ENCODE measurements around the gene FAM186B.

FAM186B gene

GRCh38 chr12:49609875-49610154, 4.4 kb upstream of the FAM186B start:
- no peak for DNase-seq (ENCODE audit: low read depth in 2 of 2)

DNA sequence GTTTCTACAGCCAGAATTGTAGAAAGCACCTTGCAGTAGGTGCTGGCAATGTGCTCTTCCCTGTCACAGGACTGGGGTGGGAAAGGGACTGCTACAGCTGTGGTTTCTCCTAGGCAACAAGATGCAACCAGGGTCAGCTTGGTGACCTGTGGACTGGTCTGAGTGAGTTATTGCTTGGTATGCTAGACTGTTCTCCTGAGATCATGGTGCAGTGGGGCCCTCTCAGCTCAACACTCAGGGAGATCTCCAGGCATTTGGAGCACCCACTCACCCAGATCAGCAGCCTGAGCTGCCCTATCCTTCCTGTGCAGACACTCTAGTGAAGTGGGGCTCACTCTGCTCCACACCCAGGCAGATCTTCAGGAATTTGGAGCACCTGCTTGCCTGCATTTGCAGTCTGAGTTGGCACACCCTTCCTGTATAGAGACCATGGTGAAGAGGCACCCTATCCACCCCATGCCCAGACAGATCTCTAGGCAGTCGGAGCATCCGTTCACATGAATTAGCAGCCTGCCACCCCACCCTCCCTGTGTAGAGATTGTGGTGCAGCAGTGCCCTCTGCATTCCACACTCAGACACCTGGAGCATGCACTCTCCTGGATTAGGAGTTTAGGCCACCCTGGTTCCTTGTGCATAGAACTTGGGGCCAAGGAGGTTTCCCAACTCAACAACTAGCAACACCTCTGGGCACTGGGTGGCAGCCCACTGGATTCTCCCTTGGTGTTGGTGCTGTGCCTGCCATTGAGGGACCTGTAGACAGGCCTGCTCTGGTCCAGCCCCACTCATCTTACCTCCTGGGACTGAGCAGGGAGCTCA, 3.8 kb upstream of the FAM186B start:
- DNase-seq (ENCODE audit: low read depth in 2 of 2), result no peak

GRCh38 chr12:49604856-49605255, 583 bp downstream of the FAM186B start:
- DNase-seq (ENCODE audit: low read depth in 2 of 2), result no peak

DNA sequence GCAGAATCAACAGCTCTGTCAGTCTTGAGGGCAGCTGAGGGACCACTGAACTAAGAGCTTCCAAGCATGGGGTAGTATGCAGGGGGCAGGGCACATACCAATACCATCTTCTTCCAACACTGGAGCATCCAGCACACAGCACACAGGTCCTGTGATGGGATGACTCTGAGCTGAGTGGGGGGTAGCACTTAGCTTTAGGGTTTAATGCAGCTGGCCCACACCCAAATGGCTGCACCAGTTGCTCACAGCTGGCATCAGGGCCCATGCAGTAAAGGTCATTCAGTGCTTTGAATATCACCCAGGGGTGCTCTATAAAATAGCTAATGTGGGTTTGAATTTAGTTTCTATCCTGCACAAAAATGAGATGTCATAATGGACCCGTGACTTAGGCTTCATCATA, 1.7 kb downstream of the FAM186B start:
- no peak for DNase-seq (ENCODE audit: low read depth in 2 of 2)

DNA sequence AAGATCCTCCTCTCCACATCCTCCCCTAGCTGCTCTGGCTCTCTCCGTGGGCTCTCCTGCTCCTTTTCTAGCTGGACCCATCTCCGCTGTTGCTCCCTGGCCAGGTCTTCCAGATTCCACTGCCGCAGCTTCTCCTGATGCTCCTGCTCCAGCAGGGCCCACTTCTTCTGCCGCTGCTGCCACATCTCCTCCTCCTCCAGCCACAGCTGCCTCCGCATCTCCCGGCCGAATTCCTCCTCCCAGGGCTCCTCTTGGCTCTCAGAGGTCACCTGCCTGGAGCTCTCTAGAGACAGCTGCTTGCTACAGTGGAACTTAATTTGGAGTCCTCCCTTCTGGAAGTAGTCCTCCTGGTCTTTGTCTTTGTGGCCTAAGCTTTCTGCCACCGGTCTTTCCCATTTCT, 5.5 kb downstream of the FAM186B start:
- no peak for DNase-seq (ENCODE audit: low read depth in 2 of 2)

- DNase-seq (ENCODE audit: low read depth in 2 of 2), result no peak
Observed at GRCh38 chr12:49598527-49598926, 6.9 kb downstream of the FAM186B start.

DNA sequence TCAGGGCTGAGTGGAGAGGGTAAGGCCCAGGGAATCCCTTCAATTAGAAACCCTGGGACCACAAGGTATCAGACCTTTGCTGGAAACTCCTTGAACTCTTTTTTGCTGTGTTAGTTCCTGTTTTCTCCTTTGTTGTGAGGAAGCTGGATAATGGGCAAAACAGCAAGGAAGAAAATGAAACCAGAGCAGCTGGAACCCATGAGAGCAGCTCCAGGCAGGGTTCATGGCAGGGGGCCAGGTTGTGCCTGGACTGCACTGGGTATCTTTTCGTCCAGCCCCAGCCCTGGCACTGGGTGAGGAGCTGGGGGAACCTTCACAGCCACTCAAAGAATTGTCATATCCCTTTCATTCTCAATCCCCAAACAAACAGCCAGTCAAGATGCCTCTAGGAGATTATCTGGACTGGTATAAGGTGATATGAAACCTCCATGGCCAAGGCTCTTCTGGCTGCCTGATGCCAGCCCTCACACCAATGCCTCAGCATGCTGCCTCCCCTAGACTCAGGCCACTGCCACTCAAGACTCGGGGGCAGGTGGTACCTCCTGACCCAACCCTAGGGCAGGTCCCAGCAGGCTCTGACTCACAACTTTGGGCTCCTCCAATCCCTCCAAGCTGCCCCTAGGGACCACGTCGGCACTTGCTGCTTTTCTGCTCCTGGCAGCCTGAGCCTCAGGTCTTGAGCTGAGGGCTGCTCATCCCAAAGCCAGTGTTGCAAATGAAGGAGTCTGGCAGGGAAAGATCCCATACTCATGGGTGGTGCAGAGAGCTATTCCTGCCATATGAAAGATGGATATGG, 16.5 kb downstream of the FAM186B start:
- DNase-seq (ENCODE audit: low read depth in 2 of 2), result no peak

GRCh38 chr12:49588281-49588680, 17.2 kb downstream of the FAM186B start:
- no peak for DNase-seq (ENCODE audit: low read depth in 2 of 2)

DNA sequence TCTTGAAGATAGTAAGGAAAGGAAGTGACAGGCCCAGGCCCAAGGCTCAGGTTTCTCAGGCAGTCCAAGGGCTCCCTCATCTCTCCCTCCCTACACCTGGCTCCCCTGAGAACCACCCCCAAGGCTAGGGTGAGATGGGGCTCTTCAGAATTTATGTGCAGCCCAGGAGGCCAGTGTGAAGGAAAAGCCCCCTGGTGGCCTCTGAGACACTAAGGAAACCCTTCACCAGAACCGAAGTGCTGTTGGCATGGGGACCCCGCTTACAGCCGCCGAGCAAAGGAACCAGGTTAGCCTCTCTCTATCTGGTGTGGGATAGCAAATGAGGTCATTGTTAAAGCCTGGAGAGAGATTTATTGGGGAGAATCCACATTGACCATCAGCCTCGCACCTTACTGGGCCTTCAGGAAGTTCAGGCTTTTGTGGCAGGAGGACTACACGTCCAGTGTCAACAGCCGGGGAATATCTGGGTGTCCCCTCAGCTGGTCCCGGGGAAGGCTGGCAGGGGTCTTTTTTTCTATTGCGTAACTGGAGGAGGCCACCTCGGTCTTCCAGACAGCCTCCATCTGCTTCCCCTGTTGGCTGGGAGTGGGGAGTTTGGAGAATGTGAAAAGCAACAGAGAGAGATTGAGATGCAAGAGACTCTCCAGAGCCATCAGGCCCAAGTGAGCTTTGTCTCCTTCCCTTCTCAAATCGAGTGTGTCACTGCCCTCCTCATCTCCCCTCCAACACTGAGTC, 18.1 kb downstream of the FAM186B start:
- no peak for DNase-seq (ENCODE audit: low read depth in 2 of 2)

DNA sequence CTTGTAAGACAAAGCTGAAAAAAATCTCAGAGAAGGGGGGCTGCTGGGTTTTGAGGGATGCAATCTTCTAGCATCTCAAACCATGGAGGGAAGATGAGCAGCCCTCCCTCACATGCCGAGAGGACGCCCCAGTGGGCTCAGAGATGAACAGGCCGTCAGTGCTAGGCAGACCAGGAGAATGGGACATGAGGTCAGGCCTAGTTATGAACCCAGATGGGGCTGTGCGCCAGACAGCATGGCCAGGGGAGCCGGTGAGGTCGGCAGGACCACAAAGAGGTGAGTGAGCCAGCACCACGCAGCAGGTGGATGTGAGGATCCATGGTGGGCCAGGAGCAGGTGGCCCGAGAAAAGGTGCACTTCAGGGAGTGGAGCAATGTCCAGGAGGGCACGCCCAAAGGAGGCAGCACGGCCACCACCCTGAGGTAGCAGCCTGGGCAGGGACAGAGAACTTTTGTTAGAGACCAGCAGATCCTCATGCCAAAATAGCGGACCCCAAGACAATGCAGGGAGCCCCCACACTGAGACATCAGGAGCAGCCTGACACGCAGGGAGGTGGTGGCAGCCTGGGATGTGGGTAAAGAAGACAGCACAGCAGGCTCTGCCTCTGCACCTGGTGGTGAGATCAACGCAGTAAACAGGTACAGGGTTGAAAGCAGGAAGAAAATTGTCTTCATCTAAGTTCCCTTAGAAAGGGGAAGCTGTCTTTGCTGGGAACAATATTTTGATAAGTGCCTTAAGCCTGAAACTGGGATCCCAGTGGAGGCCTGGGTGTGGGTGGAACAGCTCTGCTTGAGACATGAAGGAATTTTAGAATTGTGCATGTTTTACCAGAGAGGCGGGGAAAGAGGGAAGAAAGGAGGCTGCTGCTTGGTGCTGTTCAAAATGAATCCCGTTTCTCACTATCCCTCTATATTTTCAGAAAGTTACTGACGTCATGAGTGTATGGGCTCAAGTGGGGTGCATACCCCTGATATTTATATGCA, 19.7 kb downstream of the FAM186B start:
- DNase-seq (ENCODE audit: low read depth in 2 of 2), result no peak

- no peak for DNase-seq (ENCODE audit: low read depth in 2 of 2)
Observed at GRCh38 chr12:49584591-49584990, 20.8 kb downstream of the FAM186B start.

DNA sequence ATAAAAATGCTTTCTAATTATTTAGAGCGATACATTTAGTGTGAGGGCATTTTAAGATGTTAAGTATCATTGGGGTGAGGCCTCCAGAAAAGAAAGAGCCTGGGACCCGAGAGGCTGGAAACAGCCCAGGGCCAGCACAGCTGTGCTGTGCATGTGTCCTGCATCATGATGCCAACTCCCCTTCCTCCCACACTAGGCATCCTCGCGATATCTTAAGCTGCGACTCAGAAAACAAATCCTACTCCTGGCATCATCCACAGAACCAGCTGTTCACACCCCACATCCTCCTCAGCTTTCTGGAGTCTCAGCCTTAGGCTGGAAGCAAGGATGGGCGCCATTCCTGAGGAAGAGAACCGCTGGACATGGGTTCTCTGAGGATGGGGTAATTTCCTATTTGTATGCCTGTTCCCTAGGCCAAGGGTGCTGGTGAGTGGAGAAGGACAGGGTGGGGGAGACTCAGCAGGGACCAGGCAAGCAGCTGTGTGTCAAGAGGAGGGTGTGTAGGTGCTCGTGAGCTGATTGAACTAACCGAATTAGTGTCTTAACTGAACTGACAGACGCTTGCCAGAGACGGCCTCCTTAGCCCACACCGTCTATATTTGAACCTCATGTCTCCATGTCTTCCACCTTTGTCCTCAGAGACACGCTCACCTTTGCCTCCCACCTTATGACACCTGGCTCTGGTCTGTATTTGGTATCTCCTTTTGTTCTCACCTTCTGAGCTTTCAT, 21.9 kb downstream of the FAM186B start:
- DNase-seq (ENCODE audit: low read depth in 2 of 2), result no peak

DNA sequence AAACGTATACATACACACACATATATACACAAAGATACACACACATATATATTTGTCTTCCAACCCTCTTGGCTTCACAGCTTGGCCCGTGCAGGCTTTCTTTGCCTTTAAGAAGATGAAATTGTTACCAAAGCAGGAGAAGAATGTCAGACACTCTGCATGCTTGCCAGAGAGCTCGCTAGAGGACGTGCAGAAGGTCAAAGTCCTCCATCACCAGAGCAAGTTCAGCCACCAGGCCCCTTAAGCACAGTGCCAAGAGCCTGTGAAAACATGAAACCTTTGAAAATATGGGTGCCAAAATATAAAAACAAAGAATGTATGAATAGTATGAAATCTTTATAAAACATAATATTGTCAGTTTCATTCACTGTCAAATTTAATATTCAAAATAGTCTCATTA, 22.6 kb downstream of the FAM186B start:
- DNase-seq (ENCODE audit: low read depth in 2 of 2), result no peak

DNA sequence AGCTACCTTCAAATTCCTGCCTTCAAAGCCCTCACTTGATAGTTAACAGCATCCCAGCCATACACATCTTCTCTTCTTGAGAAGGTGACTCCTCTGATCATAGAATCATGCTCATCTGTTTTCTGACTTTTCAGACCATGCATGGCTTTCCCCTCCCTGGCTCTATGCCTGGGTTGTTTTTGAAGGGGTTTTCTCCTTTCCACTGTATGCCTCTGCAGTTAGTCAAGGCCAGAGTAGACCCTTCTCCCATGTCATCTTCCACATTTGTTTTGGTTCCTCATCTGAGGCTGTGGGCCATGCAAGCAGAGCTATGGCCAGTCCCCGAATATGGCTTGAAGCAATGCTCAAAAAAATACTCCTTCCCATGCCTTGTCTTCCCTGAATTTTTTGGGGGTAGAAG, 23.2 kb downstream of the FAM186B start:
- DNase-seq (ENCODE audit: low read depth in 2 of 2), result no peak

DNA sequence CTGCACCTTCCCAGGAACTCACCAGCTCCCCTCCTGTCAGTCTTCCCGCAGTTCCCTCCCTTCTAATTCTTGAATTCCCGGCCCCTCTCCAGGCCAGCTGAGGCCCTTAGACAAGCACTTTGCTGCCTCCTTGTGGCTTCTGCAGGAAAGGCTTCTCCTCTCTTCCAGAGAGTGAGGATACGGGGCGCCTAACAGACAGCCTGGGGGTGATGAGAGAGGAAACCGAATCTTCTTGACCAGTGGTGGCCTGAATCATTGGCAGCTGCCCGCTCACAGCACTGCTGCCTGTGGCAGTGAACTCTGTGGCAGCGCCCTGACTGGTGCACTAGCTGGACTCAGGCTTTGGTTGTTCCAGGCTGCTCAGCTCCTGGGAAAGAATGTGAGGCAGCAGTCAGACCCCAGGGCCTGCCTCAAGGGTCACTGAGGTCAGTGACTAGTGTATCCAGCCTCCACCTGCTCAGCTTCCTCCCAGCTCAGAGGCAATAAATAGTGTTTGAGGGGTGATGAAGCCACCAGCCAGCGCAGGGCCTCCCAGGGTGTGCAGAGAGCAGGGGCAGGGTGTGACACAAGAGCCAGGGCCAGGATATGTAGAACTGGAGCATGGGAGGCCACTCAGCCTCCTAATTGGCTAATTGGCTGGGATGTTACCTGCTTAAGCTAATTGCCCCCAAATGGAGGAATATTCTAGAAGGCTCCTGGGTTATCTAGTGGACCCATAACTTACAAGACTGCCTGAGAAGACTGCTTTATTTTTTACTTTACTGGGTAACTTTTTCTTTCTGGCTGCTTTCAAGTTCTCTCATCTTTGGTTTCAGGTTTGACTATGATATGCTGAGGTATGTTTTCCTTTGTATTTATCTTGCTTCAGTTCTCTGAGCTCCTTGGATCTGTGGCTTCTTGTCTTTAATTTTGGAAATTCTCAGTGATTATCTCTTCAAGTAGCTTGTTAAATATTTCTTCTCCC, 24.6 kb downstream of the FAM186B start:
- DNase-seq (ENCODE audit: low read depth in 2 of 2), result peak in 1 of 2 donors; percentile 18

GRCh38 chr12:49578471-49579112, 26.8 kb downstream of the FAM186B start:
- DNase-seq (ENCODE audit: low read depth in 2 of 2), result no peak

- DNase-seq (ENCODE audit: low read depth in 2 of 2), result no peak
Observed at GRCh38 chr12:49577589-49578315, 27.7 kb downstream of the FAM186B start.

DNA sequence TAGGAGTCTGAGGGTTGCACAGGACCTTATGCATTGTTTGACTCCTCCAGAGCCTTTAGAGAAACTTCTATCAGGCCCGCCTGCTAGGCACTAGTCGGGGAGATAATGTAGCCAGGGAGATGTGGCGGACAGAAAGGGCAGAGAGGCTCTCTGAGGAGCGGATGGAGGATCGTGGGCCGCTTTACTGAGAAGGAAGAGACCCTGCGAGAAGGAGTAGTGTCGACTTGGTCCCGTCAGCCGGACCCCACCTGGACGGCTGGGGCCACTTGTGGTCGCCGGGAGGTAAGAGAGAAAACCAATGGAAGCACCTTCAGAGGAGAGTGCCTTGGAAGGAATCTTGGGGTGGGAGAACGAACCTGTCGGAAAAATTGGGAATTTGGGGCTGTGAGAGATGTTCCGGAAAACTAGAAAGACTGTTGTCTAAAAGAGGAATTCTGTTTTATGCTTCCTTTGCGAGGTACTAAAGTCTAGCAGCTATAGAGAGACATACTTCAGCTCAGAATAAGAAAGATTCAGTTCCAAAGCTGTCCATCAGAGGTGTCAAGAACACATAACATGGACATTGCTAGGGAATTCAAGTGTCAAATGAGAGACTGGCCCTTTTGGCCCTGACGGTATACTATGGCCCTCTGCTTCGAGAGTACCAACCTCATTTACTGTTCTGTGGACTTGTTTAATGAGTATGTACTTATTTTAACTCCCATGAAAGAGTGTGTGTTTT, 36.8 kb downstream of the FAM186B start:
- DNase-seq (ENCODE audit: low read depth in 2 of 2), result no peak

All from activated CD8-positive, alpha-beta memory T cell treated with anti-CD3 and anti-CD28 coated beads for 4 hours (primary cell).